ENCODE data around the gene C17orf78.
"Not testable (repeated sequence)": the region's sequence is repeated elsewhere in the genome, so short reads cannot be mapped to it uniquely, and the experiment has no call there.

Gene C17orf78

DNA sequence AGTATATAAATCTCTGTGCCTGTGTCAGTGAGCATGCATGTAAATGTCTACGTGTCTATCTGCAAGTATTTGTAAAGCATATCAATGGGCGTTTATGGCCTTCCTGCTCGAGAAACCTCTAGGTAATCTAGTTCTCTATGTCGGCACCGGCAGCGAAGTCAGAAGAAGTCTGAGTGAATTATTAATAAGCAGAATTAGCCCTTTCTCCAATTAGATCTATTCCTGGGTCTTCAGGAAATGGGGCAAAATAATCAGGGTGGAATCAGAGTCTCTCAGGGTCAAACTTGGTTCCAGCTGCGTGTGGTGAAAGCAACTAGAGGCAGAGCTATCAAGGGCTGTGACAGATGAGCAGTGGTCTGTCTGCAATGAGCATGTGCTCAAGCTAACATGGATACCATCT is at the start of gene C17orf78:
Gene C17orf78 (plus strand): TSS at position 280 of the 400 bp plus-strand sequence. CDS start 108 bp downstream, at position 388.
- no peak for DNase-seq

DNA sequence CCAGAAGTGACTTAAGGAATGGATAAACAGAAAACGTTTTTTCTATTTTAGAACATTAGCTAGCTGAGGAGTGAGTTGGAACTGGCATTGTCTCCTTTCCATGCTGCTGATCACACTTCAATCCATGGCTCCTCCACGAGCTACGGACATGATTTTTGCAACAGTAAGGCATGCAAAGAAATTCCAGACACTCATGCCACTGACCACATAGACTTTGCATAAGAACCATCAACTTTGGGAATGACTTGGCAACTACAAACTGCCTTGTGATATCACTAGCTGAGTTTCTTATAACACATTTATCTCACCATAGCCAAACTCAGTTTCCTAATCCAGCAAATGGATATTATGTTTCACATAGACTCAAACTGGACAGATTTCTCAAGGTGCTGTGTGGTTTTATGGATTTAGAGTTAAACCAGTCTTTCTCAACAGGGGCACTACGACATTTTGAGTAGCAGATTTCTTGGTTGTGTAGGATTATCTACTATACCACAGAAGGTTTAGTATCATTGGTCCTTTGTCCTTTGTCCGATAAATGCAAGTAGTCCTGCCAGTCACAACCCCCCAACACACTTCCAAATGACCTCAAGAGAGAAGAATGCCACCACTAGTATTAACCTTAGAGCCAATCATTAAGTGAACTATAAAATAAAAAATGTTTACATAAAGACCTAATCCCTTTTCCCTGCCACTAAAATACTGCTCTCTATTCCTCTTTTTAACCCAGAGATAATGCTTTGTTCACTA is 48.3 kb upstream of the C17orf78 start:
- no peak for DNase-seq

DNA sequence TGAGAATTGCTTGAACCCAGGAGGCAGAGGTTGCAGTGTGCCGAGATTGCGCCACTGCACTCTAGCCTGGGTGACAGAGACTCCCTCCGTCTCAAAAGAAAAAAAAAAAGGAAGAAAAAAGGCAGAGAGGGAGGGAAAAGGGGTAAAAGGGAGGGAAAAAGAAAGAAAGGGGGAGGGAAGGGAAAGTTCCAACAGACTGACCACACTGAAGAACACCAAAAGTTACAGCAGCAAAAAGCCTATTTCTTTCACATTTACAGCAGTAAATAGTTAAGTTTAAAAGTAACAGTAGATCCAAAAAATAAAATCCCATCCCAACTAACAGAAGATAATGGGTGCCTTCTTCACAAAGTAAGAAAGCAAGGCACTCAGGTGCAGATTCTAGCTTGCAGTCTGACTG is 36.9 kb upstream of the C17orf78 start:
- DNase-seq = no peak

DNA sequence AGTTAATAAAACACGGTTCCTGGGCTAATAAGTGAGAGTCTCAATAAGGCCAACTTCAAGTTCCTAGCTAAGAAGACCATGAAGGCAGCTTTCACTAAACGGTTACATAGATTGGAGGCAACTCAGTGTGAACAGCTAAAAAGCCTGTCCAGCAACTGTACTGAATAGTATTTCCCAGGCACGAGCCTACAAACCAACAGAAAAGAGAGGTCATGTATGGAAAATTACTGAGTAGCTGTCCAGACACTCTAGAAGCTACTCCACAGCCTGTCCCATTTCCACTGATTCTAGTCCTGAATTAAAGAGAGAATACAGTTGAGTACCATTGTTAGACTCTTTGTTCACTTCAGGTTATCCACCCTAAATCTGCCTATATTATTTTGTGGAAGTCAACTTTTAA is 36.5 kb upstream of the C17orf78 start:
- no peak for DNase-seq

DNA sequence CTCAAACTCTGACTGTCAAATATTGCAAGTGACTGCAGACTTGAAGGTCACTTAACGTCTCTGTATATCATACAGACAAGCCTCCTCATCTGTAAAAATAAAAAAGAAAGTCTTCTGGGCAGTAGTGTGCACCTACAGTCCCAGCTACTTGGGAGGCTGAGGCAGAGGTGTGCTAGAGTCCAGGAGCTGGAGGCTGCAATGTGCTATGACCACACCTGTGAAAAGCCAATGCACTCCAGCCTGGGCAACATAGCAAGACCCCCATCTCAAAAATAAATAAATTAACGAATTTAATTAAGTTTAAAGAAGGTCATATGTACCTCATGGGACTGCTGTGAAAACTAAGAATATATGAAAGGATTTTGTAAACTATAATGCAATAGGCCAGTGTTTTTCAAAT is 35.0 kb upstream of the C17orf78 start:
- no peak for DNase-seq

DNA sequence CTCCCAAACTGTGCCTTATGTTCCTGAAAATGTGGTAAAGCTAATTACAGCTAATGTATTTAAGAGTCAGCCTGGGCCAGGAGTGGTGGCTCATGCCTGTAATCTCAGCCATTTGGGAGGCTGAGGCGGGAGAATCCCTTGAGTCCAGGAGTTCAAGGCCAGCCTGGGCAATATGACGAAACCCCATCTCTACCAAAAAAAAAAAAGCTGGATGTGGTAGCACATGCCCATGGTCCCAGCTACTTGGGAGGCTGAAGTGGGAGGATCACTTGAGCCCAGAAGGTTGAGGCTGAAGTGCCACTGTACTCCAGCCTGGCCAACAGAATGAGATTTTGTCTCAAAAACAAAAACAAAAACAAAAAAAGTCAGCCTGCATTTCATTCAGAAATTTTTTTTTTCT is 33.2 kb upstream of the C17orf78 start:
- DNase-seq = no peak

DNA sequence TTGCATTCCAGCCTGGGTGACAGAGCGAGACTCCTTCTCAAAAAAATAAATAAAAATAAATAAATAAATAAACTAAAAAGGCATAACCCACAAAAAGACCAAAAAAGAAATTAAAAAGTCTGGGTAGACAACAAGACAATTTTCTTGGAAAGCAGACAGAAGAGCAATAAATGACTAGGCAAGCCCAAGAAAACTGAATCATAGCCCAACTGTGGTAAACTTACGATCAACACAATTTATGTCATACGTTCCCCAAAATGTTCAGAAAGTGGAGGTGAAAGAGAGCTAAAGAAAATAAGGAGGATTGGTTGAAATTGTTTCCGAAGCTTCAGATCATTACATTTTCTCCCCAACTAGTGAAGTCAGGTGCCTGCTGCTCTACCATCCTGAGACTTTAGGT is 31.3 kb upstream of the C17orf78 start:
- no peak for DNase-seq

DNA sequence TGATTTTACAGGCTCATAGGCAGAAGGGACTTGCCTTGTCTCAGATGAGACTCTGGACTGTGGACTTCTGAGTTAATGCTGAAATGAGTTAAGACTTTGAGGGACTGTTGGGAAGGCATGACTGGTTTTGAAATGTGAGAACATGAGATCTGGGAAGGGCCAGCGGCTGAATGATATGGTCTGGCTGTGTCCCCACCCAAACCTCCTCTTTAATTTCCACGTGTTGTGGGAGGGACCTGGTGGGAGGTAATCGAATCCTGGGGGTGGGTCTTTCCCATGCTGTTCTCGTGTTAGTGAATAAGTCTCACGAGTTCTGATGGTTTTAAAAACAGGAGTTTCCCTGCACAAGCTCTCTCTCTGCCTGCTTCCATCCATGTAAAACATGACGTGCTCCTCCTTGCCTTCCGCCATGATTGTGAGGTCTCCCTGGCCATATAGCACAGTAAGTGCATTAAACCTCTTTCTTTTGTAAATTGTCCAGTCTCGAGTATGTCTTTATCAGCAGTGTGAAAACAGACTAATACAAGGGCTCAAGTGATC is 28.9 kb upstream of the C17orf78 start:
- DNase-seq = not testable (repeated sequence)

DNA sequence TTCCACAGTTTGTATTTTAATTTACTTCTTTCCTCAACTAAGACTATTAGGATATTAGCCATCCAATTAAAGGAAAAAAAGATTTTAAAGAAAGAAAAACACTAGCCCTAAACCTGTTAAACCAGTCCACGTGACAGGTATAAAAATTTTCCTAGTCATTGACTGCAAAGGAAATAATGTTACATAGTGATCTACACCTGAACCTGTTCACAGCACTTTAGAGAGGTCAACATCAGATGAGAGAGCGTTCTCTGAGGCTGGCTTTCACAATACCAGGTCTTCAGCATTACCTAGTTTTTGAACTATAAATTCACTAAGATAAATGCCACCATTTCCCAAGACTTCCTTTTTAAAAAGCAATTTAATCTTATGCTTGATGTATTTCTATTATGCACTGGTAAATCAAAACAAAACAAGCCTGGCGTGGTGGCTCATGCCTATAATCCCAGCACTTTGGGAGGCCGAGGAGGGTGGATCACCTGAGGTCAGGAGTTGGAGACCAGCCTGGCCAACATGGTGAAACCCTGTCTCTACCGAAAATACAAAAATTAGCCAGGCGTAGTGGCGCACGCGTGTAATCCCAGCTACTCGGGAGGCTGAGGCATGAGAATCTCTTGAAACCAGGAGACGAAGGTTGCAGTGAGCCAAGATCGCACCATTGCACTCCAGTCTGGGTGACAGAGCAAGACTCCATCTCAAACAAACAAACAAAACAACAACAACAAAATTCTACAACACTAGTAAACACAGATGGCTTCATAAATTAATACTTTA is 18.8 kb upstream of the C17orf78 start:
- not testable (repeated sequence) for DNase-seq

DNA sequence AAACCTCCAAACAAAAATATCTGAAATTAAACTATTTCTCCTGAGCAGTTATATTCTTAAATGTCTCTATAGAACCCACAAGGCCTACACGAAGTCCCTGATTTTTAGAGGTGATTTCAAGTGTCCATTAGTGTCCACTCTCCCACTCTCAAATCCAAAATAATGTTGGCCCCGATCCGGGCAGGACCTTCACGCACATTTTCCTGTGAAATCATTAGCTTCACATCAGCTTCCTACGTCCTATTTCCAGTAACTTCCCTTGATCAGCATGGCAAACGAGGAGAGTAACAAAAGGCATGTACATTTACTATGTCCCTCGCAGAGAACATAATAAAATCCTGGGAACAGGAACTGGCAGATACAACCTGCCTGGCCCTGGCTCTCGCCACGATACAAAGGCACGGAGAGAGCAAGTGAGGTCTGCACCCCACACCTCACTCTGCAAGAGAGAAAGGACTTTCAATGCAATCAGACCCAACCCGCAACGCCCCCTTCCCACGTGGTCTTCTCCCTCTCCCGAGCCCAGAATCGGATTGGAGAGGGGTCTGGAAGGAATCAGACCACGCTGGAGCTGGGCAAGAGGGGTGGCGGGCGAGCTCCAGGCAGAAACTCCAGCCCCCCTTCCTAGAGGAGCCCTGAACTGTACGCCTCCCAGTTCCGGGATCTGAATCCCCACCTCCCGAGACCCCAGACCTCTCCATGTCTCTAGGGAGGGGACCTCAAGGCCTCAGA is 17.5 kb upstream of the C17orf78 start:
- DNase-seq = peak in 1 of 2 experiments; percentile 30

DNA sequence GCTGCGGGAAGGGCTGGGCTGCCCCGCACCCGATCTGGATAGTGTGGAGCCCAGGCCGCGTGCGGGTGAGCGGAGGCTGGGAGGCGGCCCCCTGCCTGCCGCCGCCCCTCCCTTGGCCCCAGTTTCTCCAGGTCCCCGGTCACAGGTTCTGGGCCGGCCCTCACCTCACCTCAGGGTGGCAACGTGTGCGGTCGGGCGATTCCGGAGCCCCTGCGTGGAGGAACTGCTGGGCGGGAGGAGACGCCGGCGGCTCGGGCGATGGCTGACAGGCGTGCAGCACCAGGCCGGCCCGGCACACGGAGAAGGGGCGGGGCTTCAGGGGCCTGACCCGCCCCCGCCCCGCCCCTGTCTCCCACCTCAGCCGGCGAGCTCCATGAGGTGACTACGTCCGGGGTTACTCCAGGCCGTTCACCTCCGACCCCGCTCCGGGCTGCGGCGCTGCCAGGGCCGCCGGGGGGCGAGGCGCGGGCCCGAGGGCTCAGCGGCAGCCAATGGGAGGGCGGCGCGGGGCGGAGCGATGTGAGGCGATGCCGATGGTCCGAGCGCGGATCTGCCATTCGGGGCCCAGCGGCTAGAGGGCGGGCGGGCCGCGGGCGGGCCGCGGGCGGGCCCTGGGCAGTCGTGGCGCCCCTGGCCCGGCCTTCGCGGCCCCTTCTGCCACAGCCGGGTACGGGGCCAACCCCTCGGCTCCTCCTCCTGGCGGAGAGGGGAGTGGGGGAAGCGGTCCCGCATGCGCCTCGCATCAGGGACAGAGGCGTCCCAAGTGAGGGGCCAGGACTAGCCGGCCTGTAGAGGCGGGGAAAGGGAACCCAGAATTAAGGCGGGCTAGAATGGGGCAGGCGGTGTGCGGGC is 16.7 kb upstream of the C17orf78 start:
- peak; percentile 63 to 83 for DNase-seq

DNA sequence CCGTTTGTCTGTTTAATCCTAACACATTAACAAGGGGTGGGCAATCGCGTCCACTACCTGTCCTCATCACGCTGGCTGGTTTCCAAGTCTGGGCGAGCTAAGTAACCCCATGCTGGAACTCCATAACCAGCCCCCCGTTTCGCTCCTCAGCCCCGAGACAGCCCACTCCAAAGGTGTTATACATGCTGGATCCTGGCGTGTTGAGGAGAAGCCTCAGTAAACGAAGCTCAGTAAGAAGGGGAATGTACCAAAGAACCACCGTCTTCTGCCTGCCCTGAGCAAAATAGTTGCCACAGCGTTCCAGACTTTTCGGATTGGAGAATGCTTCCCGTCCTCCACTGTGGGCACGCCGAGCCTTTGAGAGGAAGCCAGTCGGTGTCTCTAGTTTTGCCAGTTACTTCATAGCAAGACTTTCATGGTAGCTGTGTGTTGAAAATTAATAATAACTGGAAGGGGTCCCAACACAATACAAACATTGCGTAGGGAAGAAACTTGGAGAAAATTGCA is 16.1 kb upstream of the C17orf78 start:
- DNase-seq = no peak

DNA sequence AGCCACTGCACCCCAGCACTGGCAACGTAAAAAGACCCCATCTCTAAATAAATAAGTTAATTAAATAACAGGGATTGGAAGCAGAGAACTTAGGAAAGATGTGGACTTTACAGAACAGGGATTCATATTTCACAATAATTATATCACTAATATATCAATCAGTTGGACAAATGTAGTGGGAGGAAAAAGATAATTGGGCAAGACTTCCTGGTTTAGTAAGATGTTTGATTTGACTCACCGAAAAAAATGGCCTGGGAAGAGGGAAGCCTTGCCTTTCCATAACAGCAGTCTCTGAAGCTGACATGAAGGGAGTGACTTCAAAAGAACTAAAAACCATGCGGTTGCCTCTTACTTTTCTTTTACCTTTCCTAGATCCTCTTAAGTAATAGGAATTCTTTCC is 15.2 kb upstream of the C17orf78 start:
- DNase-seq = no peak

DNA sequence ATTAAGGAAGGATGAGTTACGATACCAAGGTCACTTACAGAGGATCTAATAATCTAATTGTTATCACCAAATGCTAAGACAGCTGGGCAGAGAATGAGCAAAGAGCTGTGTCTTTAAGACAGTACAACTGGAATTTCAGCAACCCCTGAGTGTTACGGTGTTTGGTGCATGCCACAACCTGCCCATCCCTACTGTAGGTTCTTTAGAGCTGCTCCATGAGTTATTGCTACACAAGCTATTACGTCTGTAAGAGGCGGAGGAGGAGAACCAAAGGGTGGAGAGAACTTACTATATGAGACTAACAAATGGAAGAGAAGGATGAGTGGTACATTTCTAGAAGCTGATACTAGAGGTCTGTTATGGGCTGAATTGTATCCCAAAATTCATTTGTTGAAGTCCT is 14.2 kb upstream of the C17orf78 start:
- DNase-seq = no peak

DNA sequence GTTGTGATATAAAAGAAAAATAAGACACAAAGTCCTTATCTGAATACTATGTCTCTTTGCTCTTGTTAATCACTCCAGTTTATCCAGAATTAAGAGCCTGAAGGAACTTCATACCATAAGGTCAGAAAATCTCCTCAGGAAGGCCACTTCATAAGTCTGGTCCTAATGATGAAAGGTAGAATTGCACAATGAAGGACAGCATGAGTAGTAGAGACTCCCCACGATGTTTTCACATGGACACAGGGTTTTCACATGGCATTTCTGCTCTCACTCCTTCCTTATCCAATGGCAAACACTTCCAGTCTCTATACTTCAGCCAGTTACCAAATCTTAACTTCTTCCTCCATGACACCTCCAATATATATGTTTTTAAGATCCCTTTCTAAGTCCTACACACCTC is 10.2 kb upstream of the C17orf78 start:
- no peak for DNase-seq

DNA sequence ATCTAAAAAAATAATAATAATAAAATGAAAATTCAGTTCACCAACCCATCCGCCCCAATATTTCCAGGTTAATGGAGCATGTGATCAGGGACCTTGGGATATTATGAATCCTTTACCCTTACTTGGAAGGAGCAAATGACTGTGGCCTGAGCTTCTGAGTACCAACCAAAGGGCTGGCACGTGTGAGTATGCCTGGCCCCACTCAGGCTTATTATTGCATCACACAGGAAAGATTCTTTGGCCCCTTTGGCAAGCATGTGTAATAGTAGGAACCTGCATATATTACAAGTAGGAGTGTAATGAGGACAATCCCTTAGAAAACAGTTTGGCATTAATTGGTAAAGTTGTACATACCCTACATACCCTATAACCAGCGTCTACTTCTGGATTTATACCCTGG is 7.2 kb upstream of the C17orf78 start:
- no peak for DNase-seq

DNA sequence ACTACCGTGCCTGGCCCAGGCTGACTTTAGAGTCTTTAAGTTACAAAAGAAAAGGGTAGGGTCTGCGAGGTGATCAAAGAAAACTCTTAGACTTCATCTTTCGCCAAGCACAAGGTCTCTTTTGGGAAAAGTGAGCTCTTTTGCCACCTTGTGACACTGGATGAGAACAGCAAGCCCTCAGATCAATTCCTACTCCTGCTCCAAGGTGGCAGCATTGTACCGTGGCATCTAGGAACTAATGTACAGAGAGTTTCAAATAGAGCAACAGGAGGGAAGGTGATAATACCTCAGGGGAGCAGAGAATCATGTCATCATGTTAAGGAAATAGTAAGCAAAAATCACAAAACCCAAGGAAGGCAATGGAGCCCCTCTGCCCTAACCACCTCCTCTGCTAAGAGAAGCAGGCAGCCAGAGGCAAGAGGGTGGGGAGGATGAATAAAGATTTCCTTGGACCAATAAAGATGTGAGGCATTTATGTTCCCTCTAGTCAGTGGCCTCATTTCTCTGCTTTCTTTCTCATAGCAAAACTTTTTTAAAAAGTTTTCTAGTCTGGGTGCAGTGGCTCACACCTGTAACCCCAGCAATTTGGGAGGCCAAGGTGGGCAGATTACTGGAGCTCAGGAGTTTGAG is 2.1 kb upstream of the C17orf78 start:
- peak; percentile 48 to 85 for DNase-seq

DNA sequence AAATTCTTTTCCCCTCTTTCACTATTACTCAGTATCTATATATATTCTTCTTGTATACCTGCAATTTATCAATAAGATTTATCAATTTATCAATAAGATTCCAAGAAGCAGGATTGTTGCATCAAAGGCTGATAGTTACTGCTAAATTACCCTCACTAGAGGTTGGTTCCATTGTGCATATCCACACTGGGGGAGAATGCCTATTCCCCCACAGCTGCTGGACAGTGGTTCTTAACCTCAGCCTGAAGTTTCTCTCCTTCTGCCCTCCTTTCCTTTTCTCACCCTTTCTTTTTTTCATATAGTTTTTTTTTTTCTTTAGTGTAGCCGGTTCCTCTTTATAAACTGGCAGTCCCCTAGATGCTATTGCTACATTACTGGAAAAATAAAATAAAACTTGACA is 6.3 kb downstream of the C17orf78 start:
- no peak for DNase-seq

DNA sequence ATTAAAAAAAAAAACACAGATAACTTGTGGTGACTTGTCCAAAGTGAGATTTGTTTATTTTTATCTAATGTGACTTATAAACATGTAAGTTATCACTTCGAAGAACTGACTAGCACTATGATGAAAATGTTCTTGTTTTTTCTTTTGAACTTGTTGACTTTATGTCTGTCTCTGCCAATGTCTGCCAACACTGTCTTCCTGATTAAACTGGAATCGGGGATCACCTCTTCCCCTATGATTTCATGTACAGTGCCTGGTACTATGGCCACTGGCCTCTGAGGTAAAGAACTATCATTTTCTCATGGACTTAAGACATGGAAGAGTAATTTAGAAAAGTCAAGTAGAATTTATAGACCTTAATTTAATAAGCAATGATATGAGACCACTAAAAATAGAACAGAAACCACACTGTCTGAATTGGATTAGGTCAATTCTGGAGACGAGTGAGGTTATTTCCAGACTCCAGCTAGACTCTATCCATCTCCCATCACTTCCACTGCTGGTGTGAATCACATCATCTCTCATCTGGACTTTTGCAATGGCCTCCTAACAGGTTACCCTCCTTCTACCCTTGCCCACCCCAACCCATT is 8.9 kb downstream of the C17orf78 start:
- no peak for DNase-seq

DNA sequence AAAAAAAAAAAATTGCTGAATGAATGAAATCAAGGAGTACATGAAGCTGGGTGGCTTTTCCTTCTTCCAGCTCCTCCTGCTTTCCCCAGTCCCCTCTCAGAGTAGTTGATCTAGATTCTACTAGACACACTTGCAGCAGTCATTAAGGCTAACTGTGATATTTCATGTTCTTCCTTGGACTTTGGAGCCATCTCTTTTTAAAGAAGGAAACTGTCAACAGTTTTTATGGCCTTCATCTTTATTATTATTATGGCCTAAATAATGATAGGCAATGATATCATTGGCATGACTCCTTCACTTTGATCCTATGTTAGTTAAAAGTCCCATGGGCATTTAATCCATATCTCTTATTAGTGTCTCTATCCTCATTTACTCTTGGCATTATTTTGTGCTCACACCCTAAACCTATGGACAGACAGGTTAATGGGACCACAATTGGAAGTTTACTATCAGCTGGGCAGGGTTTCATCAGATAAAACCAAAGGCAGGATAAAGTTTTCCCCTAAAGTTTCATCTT is 9.7 kb downstream of the C17orf78 start:
- no peak for DNase-seq

DNA sequence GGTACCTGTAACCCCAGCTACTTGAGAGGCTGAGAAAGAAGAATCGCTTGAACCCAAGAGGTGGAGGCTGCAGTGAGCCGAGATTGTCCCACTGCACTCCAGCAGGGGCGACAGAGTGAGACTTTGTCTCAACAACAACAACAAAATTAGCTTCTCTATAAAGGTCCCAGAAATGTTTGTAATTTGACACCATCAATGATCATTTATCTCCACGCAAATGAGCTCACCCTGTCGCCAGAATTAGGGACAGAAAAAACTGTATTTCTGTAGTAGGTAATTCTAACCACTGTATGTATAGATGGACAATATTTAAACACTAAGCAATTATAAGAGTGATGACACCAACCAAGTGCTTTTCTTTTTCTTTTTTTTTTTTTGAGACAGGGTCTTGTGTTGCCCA is 10.7 kb downstream of the C17orf78 start:
- DNase-seq = no peak

Measured in SW 1271 (cell line).